Mesenchymal stem cell (in vitro differentiated cells and primary cell): ENCODE data around the gene PPP4R3C.
"Not testable (repeated sequence)": the region's sequence is repeated elsewhere in the genome, so short reads cannot be mapped to it uniquely, and the experiment has no call there.

Experiments used
- DNase-seq: peaks from one replicate; pipeline ENCODE4 v3.0.0-alpha.2; 2013
- H2AFZ ChIP-seq: one replicate; pipeline ENCODE4 v1.6.1; 2013; ENCODE audit warnings: low read depth, mild to moderate bottlenecking, control low read depth, inconsistent platforms, low read length, moderate library complexity
- H2AK5ac ChIP-seq: 2 replicates; pipeline ENCODE4 v1.6.1; 2013; ENCODE audit warnings: low read length, moderate library complexity, mild to moderate bottlenecking, inconsistent platforms; ENCODE audit not compliant: severe bottlenecking
- H2BK120ac ChIP-seq: one replicate; pipeline ENCODE4 v1.6.1; 2013; ENCODE audit warnings: low read depth, mild to moderate bottlenecking, inconsistent platforms, low read length, moderate library complexity
- H2BK12ac ChIP-seq, 2 experiments: one replicate each; pipeline ENCODE4 v1.6.1; 2013; ENCODE audit warnings: inconsistent platforms in 2 of 2, low read length in 2 of 2, mild to moderate bottlenecking in 2 of 2, moderate library complexity in 2 of 2, control low read depth in 1 of 2
- H2BK15ac ChIP-seq: one replicate; pipeline ENCODE4 v1.6.1; 2013; ENCODE audit warnings: mild to moderate bottlenecking, low read depth, inconsistent platforms; ENCODE audit not compliant: poor library complexity, severe bottlenecking
- H2BK5ac ChIP-seq: 2 replicates; pipeline ENCODE4 v1.6.1; 2013; ENCODE audit warnings: low read depth, mild to moderate bottlenecking, low read length, control low read depth, inconsistent platforms; ENCODE audit not compliant: poor library complexity, severe bottlenecking
- H3K14ac ChIP-seq, 2 experiments: one replicate each; pipeline ENCODE4 v1.6.1; 2013; ENCODE audit warnings: inconsistent platforms in 2 of 2, low read length in 2 of 2, control low read depth in 1 of 2, mild to moderate bottlenecking in 1 of 2, moderate library complexity in 1 of 2
- H3K18ac ChIP-seq, 2 experiments: one replicate each; pipeline ENCODE4 v1.6.1; 2013; ENCODE audit warnings: inconsistent platforms in 2 of 2, low read length in 2 of 2, control low read depth in 1 of 2, low read depth in 1 of 2, mild to moderate bottlenecking in 1 of 2
- H3K23ac ChIP-seq, 2 experiments: one replicate each; pipeline ENCODE4 v1.6.1; 2013; ENCODE audit warnings: inconsistent platforms in 2 of 2, low read length in 2 of 2, mild to moderate bottlenecking in 2 of 2, moderate library complexity in 2 of 2, control low read depth in 1 of 2
- H3K27ac ChIP-seq: 2 replicates; pipeline ENCODE4 v1.5.1; 2013; ENCODE audit warnings: mild to moderate bottlenecking, moderate library complexity, low read length, control low read depth, inconsistent platforms; ENCODE audit not compliant: poor library complexity, severe bottlenecking
- H3K27me3 ChIP-seq, 2 experiments: 2 replicates each; pipeline versions ENCODE4 v1.6.1 to v1.7.0; 2013; ENCODE audit warnings: low read length in 2 of 2, mild to moderate bottlenecking in 2 of 2, moderate library complexity in 2 of 2, control low read depth in 1 of 2, inconsistent platforms in 1 of 2; ENCODE audit not compliant: control insufficient read depth in 1 of 2, insufficient read depth in 1 of 2
- H3K36me3 ChIP-seq, 2 experiments: 2 replicates each; pipeline versions ENCODE4 v1.6.1 to v1.7.0; 2013; ENCODE audit warnings: low read length in 2 of 2, control low read depth in 1 of 2, inconsistent platforms in 1 of 2, low read depth in 1 of 2, mild to moderate bottlenecking in 1 of 2; ENCODE audit not compliant: insufficient read depth in 2 of 2, control insufficient read depth in 1 of 2
- H3K4ac ChIP-seq, 2 experiments: one replicate each; pipeline ENCODE4 v1.6.1; 2013; ENCODE audit warnings: inconsistent platforms in 2 of 2, low read length in 2 of 2, mild to moderate bottlenecking in 2 of 2, moderate library complexity in 2 of 2, control low read depth in 1 of 2, low read depth in 1 of 2
- H3K4me1 ChIP-seq: 2 replicates; pipeline ENCODE4 v1.6.1; 2013; ENCODE audit warnings: low read depth, low read length, control low read depth; ENCODE audit not compliant: control insufficient read depth, insufficient read depth
- H3K4me2 ChIP-seq: 2 replicates; pipeline ENCODE4 v1.6.1; 2013; ENCODE audit warnings: low read length, mild to moderate bottlenecking, inconsistent platforms; ENCODE audit not compliant: poor library complexity, severe bottlenecking
- H3K4me3 ChIP-seq, 2 experiments: 2 replicates each; pipeline versions ENCODE4 v1.5.1 to v1.7.0; 2013; ENCODE audit warnings: low read length in 2 of 2, mild to moderate bottlenecking in 2 of 2, control low read depth in 1 of 2, low read depth in 1 of 2; ENCODE audit not compliant: insufficient read depth in 1 of 2
- H3K79me1 ChIP-seq: replicated peaks from 2 replicates; pipeline ENCODE4 v1.6.1; 2013; ENCODE audit warnings: mild to moderate bottlenecking, control low read depth, low read length, inconsistent platforms; ENCODE audit not compliant: poor library complexity, severe bottlenecking
- H3K9ac ChIP-seq: 2 replicates; pipeline ENCODE4 v1.7.0; 2013; ENCODE audit warnings: mild to moderate bottlenecking, low read length, moderate library complexity
- H3K9me3 ChIP-seq: 2 replicates; pipeline ENCODE4 v1.7.0; 2013; ENCODE audit warnings: mild to moderate bottlenecking, low read length; ENCODE audit not compliant: control insufficient read depth
- H4K8ac ChIP-seq: one replicate; pipeline ENCODE4 v1.6.1; 2013; ENCODE audit warnings: inconsistent platforms, mild to moderate bottlenecking, low read length, moderate library complexity
- H4K91ac ChIP-seq: one replicate; pipeline ENCODE4 v1.6.1; 2013; ENCODE audit warnings: mild to moderate bottlenecking, low read length, inconsistent platforms
- WGBS: methylation state at CpG from one replicate; pipeline ENCODE4 v1.1.7; 2013; ENCODE audit warnings: mixed read lengths; 5-methylcytosine and 5-hydroxymethylcytosine counted together

PPP4R3C gene

GRCh38 chrX:27459129-27459528, 4.0 kb downstream of the PPP4R3C start:
- H3K9ac ChIP-seq, H3K4me1 ChIP-seq, H3K4me3 ChIP-seq, H2AK5ac ChIP-seq, H3K4ac ChIP-seq, DNase-seq, H4K8ac ChIP-seq, H3K79me1 ChIP-seq, H3K27me3 ChIP-seq, H4K91ac ChIP-seq, H3K27ac ChIP-seq, H3K18ac ChIP-seq, H3K23ac ChIP-seq, H2BK12ac ChIP-seq, H3K9me3 ChIP-seq, H2BK120ac ChIP-seq, H3K4me2 ChIP-seq, H3K36me3 ChIP-seq, H2BK15ac ChIP-seq, H3K14ac ChIP-seq, H2AFZ ChIP-seq, H2BK5ac ChIP-seq: not testable (repeated sequence)
- 100% methylated on average over 2 of the region's 5 CpGs for WGBS

- not testable (repeated sequence) for H3K23ac ChIP-seq, H2BK5ac ChIP-seq, H3K4me3 ChIP-seq, H3K18ac ChIP-seq, H2BK15ac ChIP-seq, H2AFZ ChIP-seq, H4K91ac ChIP-seq, H3K9ac ChIP-seq, H3K9me3 ChIP-seq, H3K14ac ChIP-seq, H3K27me3 ChIP-seq, H3K36me3 ChIP-seq, H4K8ac ChIP-seq, H3K27ac ChIP-seq, H3K4me2 ChIP-seq, H2BK12ac ChIP-seq, H3K79me1 ChIP-seq, H2AK5ac ChIP-seq, DNase-seq, H3K4me1 ChIP-seq, H2BK120ac ChIP-seq, H3K4ac ChIP-seq
- WGBS = 86% methylated on average over 17 of the region's 30 CpGs
Measured at GRCh38 chrX:27458544-27458943, 4.6 kb downstream of the PPP4R3C start.

- DNase-seq = no peak
- Histone ChIP-seq H2BK12ac (no peak overlapping the region), H2AK5ac (no peak overlapping the region), H3K36me3 (no peaks in the 10 kb centered on the region), H2BK15ac (no peak overlapping the region), H4K91ac (no peak overlapping the region), H2BK5ac (no peak overlapping the region), H3K4me1 (no peaks in the 10 kb centered on the region), H4K8ac (no peak overlapping the region), H3K14ac (no peak overlapping the region), H3K23ac (no peak overlapping the region), H3K9ac (no peak overlapping the region), H3K79me1 (no peaks in the 10 kb centered on the region), H2AFZ (no peak overlapping the region), H3K18ac (no peak overlapping the region), H3K9me3 (no peaks in the 10 kb centered on the region), H3K4ac (no peak overlapping the region), H3K4me2 (no peak overlapping the region), H2BK120ac (no peak overlapping the region), H3K27me3 (no peaks in the 10 kb centered on the region), H3K4me3 (no peak overlapping the region), H3K27ac (no peak overlapping the region)
Measured at GRCh38 chrX:27451324-27451723, 11.8 kb downstream of the PPP4R3C start.

GRCh38 chrX:27446423-27446822, 16.7 kb downstream of the PPP4R3C start:
- H3K27ac ChIP-seq = no peak overlapping the region
- H3K36me3 ChIP-seq = no peaks in the 10 kb centered on the region
- H3K9ac ChIP-seq = no peak overlapping the region
- H3K4me2 ChIP-seq = no peak overlapping the region
- H3K23ac ChIP-seq = no peak overlapping the region
- H2AFZ ChIP-seq = no peak overlapping the region
- H2BK120ac ChIP-seq = no peak overlapping the region
- no peak overlapping the region for H2AK5ac ChIP-seq
- no peaks in the 10 kb centered on the region for H3K79me1 ChIP-seq
- H3K18ac ChIP-seq = no peak overlapping the region
- no peak overlapping the region for H4K91ac ChIP-seq
- 80% methylated on average over 1 of the region's 1 CpG for WGBS
- no peaks in the 10 kb centered on the region for H3K27me3 ChIP-seq
- H3K4ac ChIP-seq = no peak overlapping the region
- no peaks in the 10 kb centered on the region for H3K9me3 ChIP-seq
- peaks cover 3% of the 10 kb centered on the region for H3K4me1 ChIP-seq
- H3K14ac ChIP-seq = no peak overlapping the region
- no peak overlapping the region for H2BK12ac ChIP-seq
- no peak overlapping the region for H2BK15ac ChIP-seq
- DNase-seq = no peak
- no peak overlapping the region for H3K4me3 ChIP-seq
- no peak overlapping the region for H2BK5ac ChIP-seq
- no peak overlapping the region for H4K8ac ChIP-seq
